ENCODE results near the gene OR1F1.
"Not testable (repeated sequence)": the region's sequence is repeated elsewhere in the genome, so short reads cannot be mapped to it uniquely, and the experiment has no call there.

GRCh38 chr16:3139561-3139960, 48.4 kb upstream of the OR1F1 start:
- not testable (repeated sequence) for TF ChIP-seq CTCF (IDR thresholded peaks at IDR 0.05; ENCODE audit: insufficient read depth, low read depth, low read length); EZH2 (IDR thresholded peaks at IDR 0.05; ENCODE audit: insufficient read depth, low read length)

Data from astrocyte (in vitro differentiated cells and primary cell).